Cerebellar nuclear complex (tissue), 1 donor: ENCODE results near the gene CHRNB1.

Source experiments
- DNase-seq, 2 experiments: peaks; one replicate each; lab custom pipeline; 2025; lab: John Stamatoyannopoulos, UW

CHRNB1 gene

GRCh38 chr17:7414837-7415236, 30.0 kb upstream of the CHRNB1 start:
- no peak for DNase-seq

- no peak for DNase-seq
Measured at GRCh38 chr17:7415784-7416183, 29.1 kb upstream of the CHRNB1 start.

- no peak for DNase-seq
Measured at GRCh38 chr17:7416323-7416722, 28.5 kb upstream of the CHRNB1 start.

- no peak for DNase-seq
Measured at GRCh38 chr17:7417056-7417655, 27.7 kb upstream of the CHRNB1 start.

GRCh38 chr17:7418472-7419152, 26.2 kb upstream of the CHRNB1 start:
- no peak for DNase-seq

- DNase-seq: no peak
Measured at GRCh38 chr17:7419819-7420610, 24.8 kb upstream of the CHRNB1 start, which contains the start of gene SPEM1. Gene SPEM1, plus strand, starts transcription at chr17:7420324. Its CDS starts 61 bp downstream, at chr17:7420385.

- DNase-seq: no peak
Measured at GRCh38 chr17:7421186-7421585, 23.7 kb upstream of the CHRNB1 start.

GRCh38 chr17:7423679-7424078, 21.2 kb upstream of the CHRNB1 start:
- DNase-seq: no peak

GRCh38 chr17:7425316-7425715, 19.5 kb upstream of the CHRNB1 start, which contains the start of gene SPEM2:
Gene SPEM2, plus strand, starts transcription at chr17:7425616. Its CDS starts 73 bp downstream, at chr17:7425689.
- no peak for DNase-seq

GRCh38 chr17:7425756-7426155, 19.1 kb upstream of the CHRNB1 start:
- DNase-seq: no peak

- no peak for DNase-seq
Measured at GRCh38 chr17:7426203-7426863, 18.5 kb upstream of the CHRNB1 start.

GRCh38 chr17:7426896-7427489, 17.9 kb upstream of the CHRNB1 start:
- no peak for DNase-seq

- no peak for DNase-seq
Measured at GRCh38 chr17:7427549-7427948, 17.3 kb upstream of the CHRNB1 start.

GRCh38 chr17:7428557-7428956, 16.3 kb upstream of the CHRNB1 start, which contains the start of gene SPEM3:
Gene SPEM3, plus strand, starts transcription at chr17:7428857. Its CDS starts 46 bp downstream, at chr17:7428903.
- no peak for DNase-seq

- no peak for DNase-seq
Measured at GRCh38 chr17:7429722-7430121, 15.1 kb upstream of the CHRNB1 start.

- no peak for DNase-seq
Measured at GRCh38 chr17:7431231-7431630, 13.6 kb upstream of the CHRNB1 start.

GRCh38 chr17:7432296-7432695, 12.6 kb upstream of the CHRNB1 start:
- DNase-seq: no peak

GRCh38 chr17:7435676-7436555, 8.9 kb upstream of the CHRNB1 start:
- no peak for DNase-seq

- no peak for DNase-seq
Measured at GRCh38 chr17:7436556-7437368, 8.1 kb upstream of the CHRNB1 start.

GRCh38 chr17:7437369-7437863, 7.4 kb upstream of the CHRNB1 start:
- DNase-seq: no peak
